GM23338 (cell line): ENCODE results near the gene WNT10A. TPM values are rescaled to one million over a fixed set of nuclear protein-coding genes. Genes with fewer than 3 reads are reported as not detected.

Source experiments
- ATAC-seq: fragments of 200-7000 bp; cut with Tn5 transposase; 3 replicates; pipeline ENCODE4 v1.9.1; 2020
- DNase-seq: peaks from one replicate; pipeline ENCODE4 v3.0.0-alpha.2; 2015; ENCODE audit warnings: low spot score
- H2AFZ ChIP-seq: fragments of 200-600 bp; sonication (generic); 2 replicates; pipeline ENCODE4 v1.8.0; 2016; ENCODE audit warnings: antibody characterized with exemption, mild to moderate bottlenecking, moderate library complexity
- H3F3A ChIP-seq: fragments of 200-600 bp; sonication (generic); replicated peaks from 2 replicates; pipeline ENCODE4 v1.8.0; 2017; ENCODE audit warnings: antibody characterized with exemption, mixed run types, low read depth
- H3K27ac ChIP-seq: fragments of 200-600 bp; sonication (generic); 2 replicates; pipeline ENCODE4 v1.6.1; 2016; ENCODE audit warnings: low read depth
- H3K27me3 ChIP-seq: fragments of 200-600 bp; sonication (generic); 2 replicates; pipeline ENCODE4 v1.8.0; 2016; ENCODE audit warnings: mild to moderate bottlenecking, mixed run types, moderate library complexity; ENCODE audit not compliant: insufficient read depth
- H3K36me3 ChIP-seq: fragments of 200-600 bp; sonication (generic); 2 replicates; pipeline ENCODE4 v1.8.0; 2016; ENCODE audit warnings: mild to moderate bottlenecking; ENCODE audit not compliant: insufficient read depth
- H3K4me1 ChIP-seq: fragments of 200-600 bp; sonication (generic); 2 replicates; pipeline ENCODE4 v1.8.0; 2016; ENCODE audit warnings: mild to moderate bottlenecking, moderate library complexity; ENCODE audit not compliant: insufficient read depth
- H3K4me2 ChIP-seq: fragments of 200-600 bp; sonication (generic); 2 replicates; pipeline ENCODE4 v1.7.1; 2017; ENCODE audit warnings: mixed run types
- H3K4me3 ChIP-seq: fragments of 200-600 bp; sonication (generic); 2 replicates; pipeline ENCODE4 v1.6.1; 2016; ENCODE audit warnings: mixed run types
- H3K79me2 ChIP-seq: fragments of 200-600 bp; sonication (generic); replicated peaks from 2 replicates; pipeline ENCODE4 v1.8.0; 2017; ENCODE audit warnings: mild to moderate bottlenecking; ENCODE audit not compliant: insufficient read depth
- H3K9me2 ChIP-seq: fragments of 200-600 bp; sonication (generic); 2 replicates; pipeline ENCODE4 v1.8.0; 2017; ENCODE audit not compliant: insufficient read depth
- H4K20me1 ChIP-seq: fragments of 200-600 bp; sonication (generic); replicated peaks from 2 replicates; pipeline ENCODE4 v1.8.0; 2017; ENCODE audit warnings: mild to moderate bottlenecking; ENCODE audit not compliant: insufficient read depth
- H3K27ac Mint-ChIP-seq: 2 replicates; pipeline ENCODE4 v1.8.0; 2020; ENCODE audit warnings: inconsistent platforms, mild to moderate bottlenecking, moderate library complexity, mixed read lengths
- H3K27me3 Mint-ChIP-seq: 3 replicates; pipeline ENCODE4 v1.8.0; 2022; ENCODE audit warnings: low read depth, mild to moderate bottlenecking, moderate library complexity, mixed read lengths, inconsistent platforms; ENCODE audit not compliant: insufficient read depth, poor library complexity
- H3K36me3 Mint-ChIP-seq: 3 replicates; pipeline ENCODE4 v1.8.0; 2021; ENCODE audit warnings: low read depth, mild to moderate bottlenecking, inconsistent platforms, moderate library complexity, mixed read lengths
- H3K4me1 Mint-ChIP-seq: 3 replicates; pipeline ENCODE4 v1.8.0; 2020; ENCODE audit warnings: mild to moderate bottlenecking, inconsistent platforms, mixed read lengths
- H3K4me3 Mint-ChIP-seq: 3 replicates; pipeline ENCODE4 v1.8.0; 2021; ENCODE audit warnings: moderate library complexity, mild to moderate bottlenecking, inconsistent platforms, mixed read lengths
- H3K9me3 Mint-ChIP-seq: 3 replicates; pipeline ENCODE4 v1.8.0; 2020; ENCODE audit warnings: moderate library complexity, mild to moderate bottlenecking, inconsistent platforms, mixed read lengths
- CTCF ChIP-seq, 2 experiments: fragments of 200-600 bp in 1 of 2; sonication (generic) in 1 of 2; conservative IDR thresholded peaks; 2 replicates each; pipeline versions ENCODE4 v1.5.1 to v1.6.1; 2016 to 2017; ENCODE audit warnings: antibody characterized with exemption in 2 of 2, low read depth in 2 of 2, mild to moderate bottlenecking in 2 of 2, moderate library complexity in 1 of 2
- EZH2phosphoT487 ChIP-seq: fragments of 200-600 bp; sonication (generic); IDR thresholded peaks from one replicate; pipeline ENCODE4 v1.8.1; 2018; ENCODE audit warnings: antibody characterized with exemption; ENCODE audit not compliant: unreplicated experiment
- NANOG ChIP-seq: IDR thresholded peaks from 2 replicates; pipeline ENCODE4 v1.6.1; 2016; ENCODE audit warnings: antibody characterized with exemption, borderline replicate concordance
- STAT1 ChIP-seq: IDR thresholded peaks from one replicate; pipeline ENCODE4 v1.6.1; 2016; ENCODE audit warnings: antibody characterized with exemption; ENCODE audit not compliant: unreplicated experiment
- ZNF114 ChIP-seq: fragments of 250-450 bp; sonication (Bioruptor Pico); IDR thresholded peaks from 2 replicates; pipeline ENCODE4 v1.5.0; 2020; ENCODE audit warnings: mild to moderate bottlenecking, moderate library complexity
- ZNF462 ChIP-seq: fragments of 250-450 bp; sonication (Bioruptor Pico); IDR thresholded peaks from 2 replicates; pipeline ENCODE4 v1.5.0; 2020; ENCODE audit warnings: mild to moderate bottlenecking, moderate library complexity
- polyA plus RNA-seq: library from polyadenylated mRNA; unstranded; fragments of >200 nt; fragmentation: Nextera tagmentation; extraction: Ambion mirVana; gene quantifications from 2 replicates; pipeline ENCODE4 v1.2.1, GENCODE V29; 2016
- total RNA-seq: library from RNA; depleted of rRNA; stranded (reverse); fragments of >200 nt; shearing (Covaris generic); gene quantifications from 2 replicates; pipeline ENCODE4 v1.2.3, GENCODE V29; 2014

The WNT10A gene
- total and polyA plus RNA-seq, 2 experiments from 2014 or later = not detected

GRCh38 chr2:218877331-218877730, 3.3 kb upstream of the WNT10A start:
- H4K20me1 ChIP-seq = peaks cover 23% of the 10 kb centered on the region
- H3K4me1 ChIP-seq = peaks cover 23% of the 10 kb centered on the region; the same call in 1 of the 2 replicates
- no peaks in the 10 kb centered on the region for H3K79me2 ChIP-seq
- H3K36me3 Mint-ChIP-seq = no peaks in the 10 kb centered on the region; the same call in 2 of the 3 replicates
- peaks cover 100% of the 10 kb centered on the region for H3K27me3 ChIP-seq
- no peaks in the 10 kb centered on the region for H3K9me2 ChIP-seq
- peaks cover 96% of the 10 kb centered on the region for H3K27me3 Mint-ChIP-seq
- DNase-seq (no peak), ATAC-seq (no peak)
- no peak for TF ChIP-seq EZH2phosphoT487
- TF ChIP-seq NANOG = no peak
- TF ChIP-seq ZNF462 (CRISPR knock-in tag) = no peak
- no peak for TF ChIP-seq CTCF (conservative IDR thresholded peaks at IDR 0.05; ENCODE audit: low read depth in 2 of 2)
- TF ChIP-seq STAT1 = no peak
- TF ChIP-seq ZNF114 = no peak
- no peaks in the 10 kb centered on the region for H3K36me3 ChIP-seq
- no peak overlapping the region for H3K4me3 Mint-ChIP-seq
- no peak overlapping the region for H2AFZ ChIP-seq
- H3K4me1 Mint-ChIP-seq = peaks cover 25% of the 10 kb centered on the region; the same call in 2 of the 3 replicates
- H3F3A ChIP-seq = no peaks in the 10 kb centered on the region
- H3K4me2 ChIP-seq = no peak overlapping the region
- H3K4me3 ChIP-seq = no peak overlapping the region
- no peak overlapping the region for H3K27ac ChIP-seq
- H3K9me3 Mint-ChIP-seq = no peaks in the 10 kb centered on the region
- no peak overlapping the region for H3K27ac Mint-ChIP-seq
